22Rv1 (cell line): ENCODE results near the gene NUB1.

Experiments used
- ZFX ChIP-seq: fragments of 450-650 bp; IDR thresholded peaks from 2 replicates; pipeline ENCODE4 v1.6.1; 2017; ENCODE audit warnings: antibody characterized with exemption, borderline replicate concordance
- TF ChIP-seq, protein P1 (sequence below): fragments of 450-650 bp; IDR thresholded peaks from 2 replicates; pipeline ENCODE4 v1.5.1; 2017; ENCODE audit warnings: mild to moderate bottlenecking

DNA sequence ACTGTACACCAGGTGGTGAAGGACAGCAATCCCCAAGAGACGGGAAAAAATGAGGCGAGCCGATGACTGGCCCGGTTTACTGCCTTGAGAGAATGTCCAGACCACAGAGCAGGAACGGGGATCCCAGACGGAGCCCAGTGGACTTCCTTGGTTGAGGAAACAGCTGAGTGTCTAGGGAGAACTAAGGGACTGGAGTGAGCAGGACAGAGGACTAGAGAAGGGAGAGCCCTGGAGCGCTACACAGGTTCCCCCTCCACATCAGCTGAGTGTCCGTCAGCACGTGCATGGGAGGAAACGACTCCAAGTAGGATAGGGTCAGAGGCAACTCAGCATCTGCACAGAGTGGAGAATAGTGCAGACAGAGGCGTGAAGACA lies 75.3 kb downstream of the NUB1 start:
- TF ChIP-seq, protein P1, sequence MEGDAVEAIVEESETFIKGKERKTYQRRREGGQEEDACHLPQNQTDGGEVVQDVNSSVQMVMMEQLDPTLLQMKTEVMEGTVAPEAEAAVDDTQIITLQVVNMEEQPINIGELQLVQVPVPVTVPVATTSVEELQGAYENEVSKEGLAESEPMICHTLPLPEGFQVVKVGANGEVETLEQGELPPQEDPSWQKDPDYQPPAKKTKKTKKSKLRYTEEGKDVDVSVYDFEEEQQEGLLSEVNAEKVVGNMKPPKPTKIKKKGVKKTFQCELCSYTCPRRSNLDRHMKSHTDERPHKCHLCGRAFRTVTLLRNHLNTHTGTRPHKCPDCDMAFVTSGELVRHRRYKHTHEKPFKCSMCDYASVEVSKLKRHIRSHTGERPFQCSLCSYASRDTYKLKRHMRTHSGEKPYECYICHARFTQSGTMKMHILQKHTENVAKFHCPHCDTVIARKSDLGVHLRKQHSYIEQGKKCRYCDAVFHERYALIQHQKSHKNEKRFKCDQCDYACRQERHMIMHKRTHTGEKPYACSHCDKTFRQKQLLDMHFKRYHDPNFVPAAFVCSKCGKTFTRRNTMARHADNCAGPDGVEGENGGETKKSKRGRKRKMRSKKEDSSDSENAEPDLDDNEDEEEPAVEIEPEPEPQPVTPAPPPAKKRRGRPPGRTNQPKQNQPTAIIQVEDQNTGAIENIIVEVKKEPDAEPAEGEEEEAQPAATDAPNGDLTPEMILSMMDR: no peak
- no peak for TF ChIP-seq ZFX
